B cell (primary cell): ENCODE results near the gene COLGALT1.

Experiments used
- CTCF ChIP-seq: fragments of 200-600 bp; IDR thresholded peaks from one replicate; pipeline ENCODE4 v1.8.0; 2022; ENCODE audit warnings: antibody characterized with exemption, mild to moderate bottlenecking
- EZH2 ChIP-seq: IDR thresholded peaks from 2 replicates; pipeline ENCODE4 v1.6.1; 2012; ENCODE audit warnings: borderline replicate concordance, low read depth, mild to moderate bottlenecking, moderate library complexity, low read length; ENCODE audit not compliant: insufficient read depth, poor library complexity, severe bottlenecking

- TF ChIP-seq CTCF (no peak), EZH2 (no peak)
Observed at GRCh38 chr19:17598953-17599352, 43.5 kb downstream of the COLGALT1 start.
